Sciatic nerve (tissue), 2 donors: ENCODE measurements around the gene MS4A3. TPM values are rescaled to one million over a fixed set of nuclear protein-coding genes. Genes with fewer than 3 reads are reported as not detected.
"Not testable (repeated sequence)": the region's sequence is repeated elsewhere in the genome, so short reads cannot be mapped to it uniquely, and the experiment has no call there.

Experiments used
- ATAC-seq: fragments of 200-7000 bp; cut with Tn5 transposase; one replicate; pipeline ENCODE4 v1.9.1; 2020; ENCODE audit warnings: mild to moderate bottlenecking, moderate library complexity
- DNase-seq: peaks from one replicate; pipeline ENCODE4 v3.0.0-alpha.2; 2020; ENCODE audit warnings: low spot score
- intact Hi-C: fragments of 100-400 bp; cut with DNase I; formaldehyde crosslinking; loops from one replicate; pipeline ENCODE4 v1.14.2; 2022
- total RNA-seq: library from RNA; stranded (reverse); fragmentation: NEBNext Ultra II Directional; extraction: Animal tissue kit (Norgen Biotek cat#: 25700); gene quantifications from one replicate; pipeline ENCODE4 v1.2.1, GENCODE V29; 2021
- donor health status: DM: no; HTN: no; CAD: no.
- donor health status: DM: no; HTN: no; CAD: no.

MS4A3 gene, protein sequence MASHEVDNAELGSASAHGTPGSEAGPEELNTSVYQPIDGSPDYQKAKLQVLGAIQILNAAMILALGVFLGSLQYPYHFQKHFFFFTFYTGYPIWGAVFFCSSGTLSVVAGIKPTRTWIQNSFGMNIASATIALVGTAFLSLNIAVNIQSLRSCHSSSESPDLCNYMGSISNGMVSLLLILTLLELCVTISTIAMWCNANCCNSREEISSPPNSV
- total RNA-seq = 1.4 TPM

DNA sequence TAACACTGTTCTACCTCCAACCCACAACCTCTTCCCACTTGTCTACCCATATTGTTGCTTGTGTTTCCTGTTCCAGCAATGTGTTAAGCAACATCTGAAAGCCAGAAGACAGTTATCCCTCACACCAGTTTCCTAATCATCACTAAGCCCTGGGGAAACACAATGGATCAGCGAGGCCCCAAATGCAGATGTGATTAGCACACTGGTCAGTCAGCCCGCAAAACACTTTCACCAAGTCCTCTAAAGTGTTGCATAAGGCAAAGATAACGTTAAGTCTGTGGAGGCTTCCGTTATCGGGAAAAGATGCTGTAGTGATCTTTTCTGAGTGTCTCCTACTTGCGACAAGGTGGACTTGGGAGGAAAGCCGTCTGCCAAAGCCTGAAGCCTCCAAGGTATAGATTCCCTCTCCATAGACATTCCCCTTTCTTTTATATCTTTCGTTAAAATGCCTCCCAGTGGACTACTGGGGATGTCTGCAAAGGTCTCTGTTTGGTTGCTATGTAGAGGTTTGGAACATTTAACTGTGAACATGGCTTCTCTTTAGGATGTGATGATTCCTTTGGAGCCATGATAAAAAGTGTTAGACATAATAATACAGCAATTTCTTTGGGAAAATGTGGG, at the start of gene MS4A3:
MS4A3 (plus strand) TSS at position 317 of the 621 bp plus-strand sequence. CDS start 4,496 bp downstream, outside the sequence.
- DNase-seq (no peak), ATAC-seq (no peak)
- intact Hi-C loops = no loop called here

DNA sequence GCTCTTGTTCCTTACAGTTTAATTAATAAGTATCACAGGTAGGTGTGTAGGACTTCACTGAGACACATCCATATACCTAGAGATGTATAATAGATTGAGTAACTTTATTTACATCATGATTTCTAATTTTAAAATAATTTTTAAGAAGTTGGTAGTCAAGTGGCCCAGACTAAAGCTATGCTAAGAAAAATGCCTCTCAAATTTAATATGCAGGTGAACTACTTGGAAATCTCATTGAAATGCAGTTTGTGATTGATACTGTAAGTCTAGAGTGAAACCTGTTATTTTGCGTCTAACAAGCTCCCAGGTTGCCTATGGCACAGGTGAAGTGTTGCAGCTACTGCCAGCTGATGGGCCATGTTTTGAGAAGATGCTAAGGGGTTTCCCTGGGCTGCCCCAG, 39.6 kb upstream of the MS4A3 start, which contains the start of gene OOSP4B:
OOSP4B (plus strand) TSS at position 301 of the 400 bp plus-strand sequence.
- intact Hi-C loops = no loop called here
- ATAC-seq = no peak
- no peak for DNase-seq

DNA sequence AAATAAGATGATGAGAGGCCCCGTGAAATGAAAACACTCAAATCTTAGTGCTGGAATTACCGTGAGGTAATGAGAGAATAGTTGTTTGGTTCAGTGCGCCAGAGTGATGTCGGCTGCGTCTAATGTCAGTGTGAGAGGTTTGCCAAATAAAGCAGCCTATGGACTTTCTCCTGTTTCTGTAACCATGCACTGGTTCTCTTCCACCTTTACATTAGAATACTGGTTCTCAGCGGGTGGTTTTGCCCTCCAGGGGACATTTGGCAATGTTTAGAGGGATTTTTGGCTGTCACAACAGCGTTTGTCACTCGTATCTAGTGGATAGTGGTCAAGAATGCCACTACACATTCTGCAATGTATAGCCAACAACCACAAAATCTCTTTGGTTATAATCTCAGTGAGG, 38.4 kb upstream of the MS4A3 start:
- intact Hi-C loops = no loop called here
- no peak for ATAC-seq
- no peak for DNase-seq

DNA sequence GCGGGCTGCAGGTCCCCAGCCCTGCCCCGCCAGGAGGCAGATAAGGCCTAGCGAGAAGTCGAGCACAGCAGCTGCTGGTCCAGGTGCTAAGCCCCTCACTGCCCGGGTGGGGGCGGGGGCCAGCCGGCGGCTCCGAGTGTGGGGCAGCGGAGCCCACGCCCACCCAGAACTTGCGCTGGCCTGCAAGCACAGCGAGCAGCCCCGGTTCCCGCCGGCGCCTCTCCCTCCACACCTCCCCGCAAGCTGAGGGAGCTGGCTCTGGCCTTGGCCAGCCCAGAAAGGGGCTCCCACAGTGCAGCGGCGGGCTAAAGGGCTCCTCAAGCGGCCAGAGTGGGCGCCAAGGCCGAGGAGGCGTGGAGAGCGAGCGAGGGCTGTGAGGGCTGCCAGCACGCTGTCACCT, 36.1 kb upstream of the MS4A3 start:
- DNase-seq, ATAC-seq, intact Hi-C loops: not testable (repeated sequence)

DNA sequence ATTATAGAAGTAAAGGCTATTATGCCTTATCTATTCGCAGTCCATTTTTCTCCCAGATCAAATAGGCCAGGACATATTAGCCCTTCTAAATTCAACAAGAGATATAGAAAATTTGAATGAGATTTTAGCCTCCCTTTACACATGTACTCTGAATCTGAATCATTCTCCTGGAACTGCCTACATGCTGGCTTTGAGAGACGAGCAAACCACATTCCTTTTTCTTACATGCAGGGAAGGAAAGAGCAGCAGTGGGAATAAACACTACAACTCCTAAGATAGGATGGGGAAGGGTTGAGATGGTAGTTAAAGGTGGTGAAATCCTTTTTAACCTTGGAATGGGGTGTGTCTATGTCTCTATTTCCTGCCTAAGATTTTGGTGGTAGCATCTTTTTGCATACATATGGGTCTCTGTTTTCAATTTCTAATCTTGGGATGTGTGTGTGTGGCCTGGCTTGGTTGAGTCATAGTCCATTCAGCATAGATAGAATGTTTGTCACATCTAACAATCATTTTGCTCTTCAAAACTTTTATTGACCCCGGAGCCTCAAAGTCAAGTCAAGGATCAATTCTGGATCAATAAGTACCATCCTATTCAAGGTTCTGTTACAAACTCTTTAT, 27.3 kb upstream of the MS4A3 start:
- intact Hi-C loops = no loop called here
- ATAC-seq (no peak), DNase-seq (no peak)

DNA sequence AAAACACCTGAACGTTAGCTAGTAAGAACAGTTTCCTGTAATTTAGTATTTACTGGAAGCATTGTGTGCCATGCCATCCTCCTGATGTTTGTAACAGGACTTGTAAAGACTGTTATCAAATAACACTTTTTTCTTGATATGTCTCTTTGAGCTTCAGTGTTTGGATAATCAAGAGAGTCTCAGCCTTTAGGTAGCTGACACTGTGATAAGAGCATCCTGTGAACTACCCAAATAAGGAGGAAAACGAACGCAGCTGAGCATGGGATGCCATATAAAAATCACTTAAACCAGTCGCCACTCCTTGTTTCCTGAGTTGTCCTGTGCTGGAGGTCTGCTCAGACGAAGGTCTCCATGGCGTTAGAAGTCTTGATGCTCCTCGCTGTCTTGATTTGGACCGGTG, 16.4 kb upstream of the MS4A3 start, which contains the start of gene OOSP2:
OOSP2 (plus strand) TSS at position 301 of the 400 bp plus-strand sequence; CDS start at position 352, 51 bp downstream.
- intact Hi-C loops = no loop called here
- DNase-seq (no peak), ATAC-seq (no peak)

DNA sequence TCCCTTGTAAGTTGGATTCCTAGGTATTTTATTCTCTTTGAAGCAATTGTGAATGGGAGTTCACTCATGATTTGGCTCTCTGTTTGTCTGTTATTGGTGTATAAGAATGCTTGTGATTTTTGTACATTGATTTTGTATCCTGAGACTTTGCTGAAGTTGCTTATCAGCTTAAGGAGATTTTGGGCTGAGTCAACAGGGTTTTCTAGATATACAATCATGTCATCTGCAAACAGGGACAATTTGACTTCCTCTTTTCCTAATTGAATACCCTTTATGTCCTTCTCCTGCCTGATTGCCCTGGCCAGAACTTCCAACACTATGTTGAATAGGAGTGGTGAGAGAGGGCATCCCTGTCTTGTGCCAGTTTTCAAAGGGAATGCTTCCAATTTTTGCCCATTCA, 6.0 kb upstream of the MS4A3 start:
- intact Hi-C loops, DNase-seq, ATAC-seq: not testable (repeated sequence)

DNA sequence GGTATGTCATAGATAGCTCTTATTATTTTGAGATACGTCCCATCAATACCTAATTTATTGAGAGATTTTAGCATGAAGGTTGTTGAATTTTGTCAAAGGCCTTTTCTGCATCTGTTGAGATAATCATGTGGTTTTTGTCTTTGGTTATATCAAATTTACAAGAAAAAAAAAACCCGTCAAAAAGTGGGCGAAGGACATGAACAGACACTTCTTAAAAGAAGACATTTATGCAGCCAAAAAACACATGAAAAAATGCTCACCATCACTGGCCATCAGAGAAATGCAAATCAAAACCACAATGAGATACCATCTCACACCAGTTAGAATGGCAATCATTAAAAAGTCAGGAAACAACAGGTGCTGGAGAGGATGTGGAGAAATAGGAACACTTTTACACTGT, 5.6 kb upstream of the MS4A3 start:
- intact Hi-C loops, DNase-seq, ATAC-seq: not testable (repeated sequence)

DNA sequence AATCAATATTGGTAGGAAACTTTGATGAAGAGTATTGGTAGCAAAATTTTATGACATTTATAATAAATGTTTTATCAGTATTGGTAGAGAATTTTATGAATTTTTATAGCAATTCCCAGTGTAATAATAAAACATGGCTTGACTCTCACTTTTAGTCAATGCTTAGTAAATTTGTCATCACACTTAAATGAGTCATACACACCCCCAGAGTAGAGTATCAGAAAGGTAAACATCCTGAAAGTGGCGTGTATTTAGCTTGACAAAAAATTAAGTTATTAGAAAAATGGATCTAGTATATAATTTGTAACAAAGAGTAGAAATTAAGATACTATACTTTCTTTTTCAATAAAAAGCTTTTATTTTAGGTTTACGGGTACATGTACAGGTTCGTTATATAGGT, 2.6 kb downstream of the MS4A3 start:
- intact Hi-C loops = no loop called here
- ATAC-seq (no peak), DNase-seq (no peak)

DNA sequence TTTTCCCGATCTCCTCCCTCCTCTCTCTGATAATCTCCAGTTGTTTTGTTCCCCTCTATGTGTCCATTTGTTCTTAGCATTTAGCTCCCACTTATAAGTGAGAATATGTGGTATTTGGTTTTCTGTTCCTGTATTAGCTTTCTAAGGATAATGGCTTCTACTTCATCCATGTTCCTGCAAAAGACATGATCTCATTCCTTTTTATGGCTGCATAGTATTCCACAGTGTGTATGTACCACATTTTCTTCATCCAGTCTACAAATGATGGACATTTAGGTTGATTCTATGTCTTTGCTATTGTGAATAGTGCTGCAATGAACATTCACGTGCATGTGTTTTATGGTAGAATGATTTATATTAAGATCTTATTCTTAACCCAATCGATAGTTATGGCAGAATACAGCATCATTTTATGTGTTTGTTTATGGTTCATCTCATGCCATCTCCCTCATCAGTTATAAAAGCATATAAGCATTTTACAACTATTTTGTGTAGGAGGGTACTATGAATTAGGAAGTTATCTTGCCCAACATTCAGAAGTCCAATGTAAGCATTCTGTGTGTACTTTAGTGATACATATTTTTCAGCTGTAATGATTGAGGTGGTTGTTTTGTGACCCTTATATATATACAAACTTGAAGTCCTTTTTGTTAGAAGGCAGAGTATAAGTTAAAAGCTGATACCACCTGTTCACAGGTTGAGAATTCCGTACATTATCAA, 3.2 kb downstream of the MS4A3 start:
- no peak for DNase-seq
- intact Hi-C loops = no loop called here
- no peak for ATAC-seq

DNA sequence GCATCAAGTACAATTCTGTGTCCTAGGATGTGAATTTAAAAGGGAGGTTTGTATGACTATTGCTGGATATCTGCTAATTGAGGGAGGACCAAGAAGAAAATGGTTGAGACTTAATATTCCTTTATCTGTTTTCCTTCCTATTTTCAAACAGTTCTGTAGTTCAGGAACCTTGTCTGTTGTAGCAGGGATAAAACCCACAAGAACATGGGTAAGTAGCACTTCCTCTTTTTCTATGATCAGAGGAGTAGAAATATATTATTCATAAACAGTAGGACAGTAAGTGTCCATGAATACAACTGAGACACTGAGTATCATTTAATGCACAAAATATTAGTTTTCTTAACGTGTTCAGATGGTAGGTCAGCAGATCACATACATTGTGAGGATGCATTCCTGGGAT, 7.6 kb downstream of the MS4A3 start:
- DNase-seq (no peak), ATAC-seq (no peak)
- intact Hi-C loops = no loop called here

DNA sequence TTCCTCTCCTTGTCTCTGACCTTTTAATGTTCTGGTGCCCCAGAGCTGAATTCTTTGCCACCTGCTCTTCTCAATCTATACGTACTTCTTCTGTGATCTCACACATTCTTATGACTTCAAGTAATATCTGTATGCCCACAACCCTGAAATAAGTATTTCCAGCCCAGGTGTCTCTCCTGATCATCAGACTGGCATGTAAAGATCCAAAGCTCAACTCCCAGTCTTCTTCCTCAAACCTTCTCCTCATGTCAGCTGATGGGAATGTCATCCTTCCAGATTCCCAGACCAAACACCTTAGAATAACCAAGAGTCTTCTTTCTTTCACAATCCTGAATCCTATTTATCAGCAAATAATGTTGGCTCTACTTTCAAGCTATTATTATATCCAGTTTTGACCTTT, 9.3 kb downstream of the MS4A3 start:
- DNase-seq (no peak), ATAC-seq (no peak)
- intact Hi-C loops = no loop called here

DNA sequence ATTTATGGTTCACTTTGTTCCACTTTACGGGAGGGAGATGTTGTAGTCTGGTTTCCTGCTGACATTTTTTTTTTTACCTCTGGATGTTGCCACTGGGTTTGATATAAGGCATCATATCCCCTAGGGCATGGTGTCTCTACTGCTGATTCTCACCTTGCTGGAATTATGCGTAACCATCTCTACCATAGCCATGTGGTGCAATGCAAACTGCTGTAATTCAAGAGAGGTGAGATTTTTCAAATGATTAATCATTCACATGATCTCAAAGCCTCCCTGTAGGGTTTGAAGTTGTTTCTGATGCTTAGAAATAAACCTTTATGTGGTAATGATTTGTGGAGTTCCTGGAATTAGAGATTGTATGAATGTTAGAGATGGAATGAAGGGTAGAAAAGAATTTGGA, 13.0 kb downstream of the MS4A3 start:
- ATAC-seq = no peak
- no peak for DNase-seq
- intact Hi-C loops = no loop called here

DNA sequence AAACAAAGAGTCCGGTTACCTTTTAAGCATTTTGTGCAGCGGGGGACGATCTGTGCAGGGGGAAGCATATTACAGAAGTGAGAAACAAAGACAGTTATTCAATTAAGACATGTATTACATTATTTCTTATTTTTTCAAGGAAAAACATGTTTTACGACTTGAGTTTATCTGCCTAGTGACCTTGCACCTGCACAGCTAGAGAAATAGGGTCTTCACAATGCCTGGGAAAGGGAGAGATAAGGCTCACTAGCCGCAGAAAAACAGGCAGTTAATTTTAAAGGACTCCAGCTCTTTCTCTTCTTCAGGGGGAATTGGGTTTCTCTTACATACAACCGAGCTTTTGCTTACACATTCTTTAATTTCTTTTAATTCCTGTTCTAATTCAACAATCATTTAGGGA, 15.2 kb downstream of the MS4A3 start:
- ATAC-seq, DNase-seq, intact Hi-C loops: not testable (repeated sequence)

DNA sequence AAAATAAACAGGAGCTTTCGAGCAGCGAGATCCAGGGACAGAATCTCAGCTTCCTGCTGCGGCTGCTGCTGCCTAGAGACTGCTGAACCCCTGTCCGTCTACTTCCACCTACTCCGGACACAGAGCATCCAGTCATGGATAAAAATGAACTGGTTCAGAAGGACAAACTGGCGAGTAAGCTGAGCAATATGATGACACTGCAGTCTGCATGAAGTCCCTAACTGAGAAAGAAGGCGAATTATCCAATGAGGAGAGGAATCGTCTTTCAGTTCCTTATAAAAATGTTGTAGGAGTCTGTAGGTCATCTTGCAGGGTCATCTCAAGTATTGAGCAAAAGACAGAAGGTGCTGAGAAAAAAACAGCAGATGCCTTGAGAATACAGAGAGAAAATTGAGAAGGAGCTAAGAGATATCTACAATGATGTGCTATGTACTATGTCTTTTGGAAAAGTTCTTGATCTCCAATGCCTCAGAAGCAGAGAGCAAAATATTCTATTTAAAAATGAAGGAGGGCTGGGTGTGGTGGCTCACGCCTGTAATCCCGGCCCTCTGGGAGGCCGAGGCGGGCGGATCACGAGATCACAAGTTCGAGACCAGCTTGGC, 20.9 kb downstream of the MS4A3 start:
- intact Hi-C loops = no loop called here
- ATAC-seq = no peak

DNA sequence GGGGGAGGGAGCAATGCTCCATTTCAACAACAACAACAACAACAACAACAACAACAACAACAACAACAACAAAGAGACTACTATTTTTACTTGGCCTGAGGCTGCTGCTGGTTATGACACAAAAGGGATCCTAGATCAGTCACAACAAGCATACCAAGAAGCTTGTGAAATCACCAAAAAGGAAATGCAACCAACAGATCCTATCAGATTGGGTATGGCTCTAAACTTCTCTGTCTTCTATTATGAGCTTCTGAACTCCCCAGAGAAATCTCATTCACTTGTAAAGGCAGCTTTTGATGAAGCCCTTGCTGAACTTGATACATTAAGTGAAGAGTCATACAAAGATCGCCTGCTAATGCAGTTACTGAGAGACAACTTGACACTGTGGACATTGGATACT, 21.5 kb downstream of the MS4A3 start:
- intact Hi-C loops = no loop called here
- no peak for DNase-seq
- no peak for ATAC-seq

More for the DNA sequence above, 20.9 kb downstream of the MS4A3 start:
- DNase-seq = no peak

DNA sequence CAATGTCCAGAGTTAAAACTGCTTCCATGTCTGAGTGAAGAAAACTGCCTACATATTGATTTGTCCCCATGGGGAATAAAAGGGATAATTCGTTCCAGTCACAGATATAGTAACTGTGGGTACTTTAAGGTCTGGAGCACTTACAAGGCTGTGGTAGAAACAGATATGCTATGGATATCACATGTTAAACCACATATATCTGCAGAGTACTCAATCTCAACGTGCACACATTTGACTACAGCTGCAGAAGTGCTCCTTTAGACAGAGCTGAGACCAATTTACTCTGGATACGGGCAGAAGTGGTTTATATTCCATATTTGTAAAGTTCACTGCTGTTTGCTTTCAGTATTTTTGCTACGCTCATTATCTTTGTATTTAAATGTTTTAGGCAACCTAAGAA, 22.3 kb downstream of the MS4A3 start:
- intact Hi-C loops = no loop called here
- ATAC-seq (no peak), DNase-seq (no peak)

DNA sequence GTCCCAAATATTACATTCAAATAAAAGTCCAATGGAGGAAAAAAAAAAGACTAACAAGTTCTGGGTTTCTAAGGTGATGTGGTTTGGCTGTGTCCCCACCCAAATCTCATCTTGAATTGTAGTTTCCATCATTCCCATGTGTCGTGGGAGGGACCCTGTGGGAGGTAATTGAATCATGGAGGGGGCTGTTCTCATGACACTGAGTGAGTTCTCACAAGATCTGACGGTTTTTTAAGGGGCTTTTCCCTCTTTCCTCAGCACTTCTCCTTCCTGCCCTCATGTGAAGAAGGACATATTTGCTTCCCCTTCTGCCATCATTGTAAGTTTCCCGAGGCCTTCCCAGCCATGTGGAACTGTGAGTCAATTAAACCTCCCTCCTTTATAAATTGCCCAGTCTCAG, 24.1 kb downstream of the MS4A3 start:
- intact Hi-C loops = no loop called here
- ATAC-seq (no peak), DNase-seq (no peak)

DNA sequence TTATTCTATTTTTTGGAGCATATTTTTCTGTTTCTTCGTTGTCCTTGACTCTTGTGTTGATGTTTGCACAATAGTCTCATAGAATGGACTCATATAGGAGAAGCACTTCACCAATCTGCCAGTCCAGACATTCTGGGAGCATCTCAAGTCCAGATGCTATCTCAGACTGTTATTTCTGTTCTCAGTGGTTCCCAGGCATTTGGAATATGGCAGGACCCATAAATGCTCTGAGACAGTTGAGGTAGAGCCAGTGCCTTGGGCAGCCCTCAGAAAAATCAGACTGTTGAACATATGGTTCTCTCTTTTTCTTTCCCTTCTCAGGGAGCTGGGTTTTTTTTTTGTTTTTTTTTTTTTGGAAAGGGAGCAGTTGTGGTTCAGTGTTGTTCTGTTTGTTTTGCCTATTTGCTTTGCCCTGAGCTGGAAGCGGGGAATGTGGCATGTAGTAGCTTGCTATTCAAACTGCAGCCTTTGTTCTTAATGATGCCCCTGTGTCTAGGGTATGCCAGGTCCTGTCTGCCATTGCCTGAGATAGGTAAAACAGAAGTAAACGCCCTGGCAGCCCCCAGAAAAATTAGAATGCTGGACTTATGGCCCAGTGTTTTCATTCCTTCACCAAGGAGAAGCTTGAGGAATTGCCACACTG, 28.3 kb downstream of the MS4A3 start:
- DNase-seq = no peak
- intact Hi-C loops = no loop called here
- ATAC-seq = no peak
